Measurements from ENCODE around the gene MRPS9.

- no peak for TF ChIP-seq CTCF (optimal IDR thresholded peaks at IDR 0.05 in 1 of 3, IDR thresholded peaks at IDR 0.05 in 1 of 3, conservative IDR thresholded peaks at IDR 0.05 in 1 of 3; ENCODE audit: extremely low read depth in 1 of 3, insufficient read depth in 2 of 3, low read length in 3 of 3)
- no peak for TF ChIP-seq EZH2 (IDR thresholded peaks at IDR 0.05; ENCODE audit: low read length)
Measured at GRCh38 chr2:105038383-105039061, 653 bp downstream of the MRPS9 start.
